ENCODE results near the gene RPIA. TPM values are rescaled to one million over a fixed set of nuclear protein-coding genes. Genes with fewer than 3 reads are reported as not detected.

RPIA gene
- total and polyA plus RNA-seq, 2 of the 4 experiments (the other 2 are of a cell fraction), result 4.1 to 8.6 TPM

DNA sequence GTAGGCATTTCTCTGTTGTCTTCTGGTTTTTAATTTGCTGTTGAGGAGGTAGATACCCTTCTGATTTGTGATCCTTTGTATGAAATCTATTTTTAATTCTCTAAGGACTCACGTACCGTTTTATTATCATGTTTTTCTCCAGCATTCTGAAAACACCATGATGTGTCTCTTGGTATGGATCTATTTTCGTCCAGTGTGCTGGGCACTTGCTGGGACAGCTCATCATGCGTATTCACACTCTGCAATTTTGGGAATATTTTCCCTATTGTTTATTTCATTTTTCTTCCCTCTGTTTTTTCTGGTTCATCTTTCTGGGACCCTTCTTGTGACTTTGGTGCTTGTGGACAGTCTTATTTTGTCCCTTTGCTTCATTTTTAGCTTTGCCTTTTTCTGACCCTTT is 21.9 kb downstream of the RPIA start:
- no CpG with 5 or more reads among the region's 4 CpGs for WGBS, 2 experiments (ENCODE audit: extremely low coverage in 2 of 2, insufficient read length in 1 of 2)
- H3K27ac ChIP-seq (ENCODE audit: insufficient read depth, low read length), result no peak overlapping the region
- H3K9me1 ChIP-seq (ENCODE audit: insufficient read depth, low read length), result peaks cover 7% of the 10 kb centered on the region; the same call in 1 of the 2 replicates
- dilution Hi-C loops (cut with HindIII; ENCODE audit: low sequenced_read_pairs, unreplicated experiment), result no loop called here
- no peak overlapping the region for H2AFZ ChIP-seq (replicated peaks; ENCODE audit: low read length, poor library complexity)
- H4K20me1 ChIP-seq (ENCODE audit: insufficient read depth, low read length), result no peaks in the 10 kb centered on the region
- no peak overlapping the region for H3K9ac ChIP-seq (ENCODE audit: low read depth, low read length)
- H4K91ac ChIP-seq (ENCODE audit: insufficient read depth, low read depth, low read length), result no peak overlapping the region
- no peak overlapping the region for H3K14ac ChIP-seq (replicated peaks; ENCODE audit: low read depth, low read length)
- H3K4ac ChIP-seq (ENCODE audit: low read depth, low read length), result no peak overlapping the region
- ATAC-seq (ENCODE audit: low read depth) (no peak), DNase-seq (no peak)
- H2BK15ac ChIP-seq (ENCODE audit: low read depth, low read length), result no peak overlapping the region
- no peak overlapping the region for H3K56ac ChIP-seq (ENCODE audit: extremely low read depth, insufficient read depth, low read length)
- TF ChIP-seq CHD1 (IDR thresholded peaks at IDR 0.05; ENCODE audit: low read depth, low read length) (no peak), MAZ (IDR thresholded peaks at IDR 0.05; ENCODE audit: borderline replicate concordance, low read depth, low read length) (no peak), SMC3 (IDR thresholded peaks at IDR 0.05; ENCODE audit: low read depth, low read length) (no peak), NFE2L2 (IDR thresholded peaks at IDR 0.05; ENCODE audit: low read depth, low read length) (no peak), RFX5 (IDR thresholded peaks at IDR 0.05; ENCODE audit: low read depth, low read length) (no peak), MXI1 (IDR thresholded peaks at IDR 0.05; ENCODE audit: borderline replicate concordance, low read depth, low read length) (no peak), FOS (IDR thresholded peaks at IDR 0.05; ENCODE audit: low read depth, low read length) (no peak), RAD21 (IDR thresholded peaks at IDR 0.05; ENCODE audit: low read length) (no peak), POLR2A (IDR thresholded peaks at IDR 0.05; ENCODE audit: low read depth, low read length) (no peak), BHLHE40 (IDR thresholded peaks at IDR 0.05; ENCODE audit: low read depth, low read length) (no peak), RCOR1 (IDR thresholded peaks at IDR 0.05; ENCODE audit: insufficient replicate concordance, low read length) (no peak), MAFK (IDR thresholded peaks at IDR 0.05; ENCODE audit: low read depth, low read length) (no peak), CEBPB (IDR thresholded peaks at IDR 0.05; ENCODE audit: low read depth, low read length) (no peak)
- TF ChIP-seq, protein P1, sequence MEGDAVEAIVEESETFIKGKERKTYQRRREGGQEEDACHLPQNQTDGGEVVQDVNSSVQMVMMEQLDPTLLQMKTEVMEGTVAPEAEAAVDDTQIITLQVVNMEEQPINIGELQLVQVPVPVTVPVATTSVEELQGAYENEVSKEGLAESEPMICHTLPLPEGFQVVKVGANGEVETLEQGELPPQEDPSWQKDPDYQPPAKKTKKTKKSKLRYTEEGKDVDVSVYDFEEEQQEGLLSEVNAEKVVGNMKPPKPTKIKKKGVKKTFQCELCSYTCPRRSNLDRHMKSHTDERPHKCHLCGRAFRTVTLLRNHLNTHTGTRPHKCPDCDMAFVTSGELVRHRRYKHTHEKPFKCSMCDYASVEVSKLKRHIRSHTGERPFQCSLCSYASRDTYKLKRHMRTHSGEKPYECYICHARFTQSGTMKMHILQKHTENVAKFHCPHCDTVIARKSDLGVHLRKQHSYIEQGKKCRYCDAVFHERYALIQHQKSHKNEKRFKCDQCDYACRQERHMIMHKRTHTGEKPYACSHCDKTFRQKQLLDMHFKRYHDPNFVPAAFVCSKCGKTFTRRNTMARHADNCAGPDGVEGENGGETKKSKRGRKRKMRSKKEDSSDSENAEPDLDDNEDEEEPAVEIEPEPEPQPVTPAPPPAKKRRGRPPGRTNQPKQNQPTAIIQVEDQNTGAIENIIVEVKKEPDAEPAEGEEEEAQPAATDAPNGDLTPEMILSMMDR (conservative IDR thresholded peaks at IDR 0.05; ENCODE audit: low read depth, low read length), result no peak
- TF ChIP-seq, protein P2, sequence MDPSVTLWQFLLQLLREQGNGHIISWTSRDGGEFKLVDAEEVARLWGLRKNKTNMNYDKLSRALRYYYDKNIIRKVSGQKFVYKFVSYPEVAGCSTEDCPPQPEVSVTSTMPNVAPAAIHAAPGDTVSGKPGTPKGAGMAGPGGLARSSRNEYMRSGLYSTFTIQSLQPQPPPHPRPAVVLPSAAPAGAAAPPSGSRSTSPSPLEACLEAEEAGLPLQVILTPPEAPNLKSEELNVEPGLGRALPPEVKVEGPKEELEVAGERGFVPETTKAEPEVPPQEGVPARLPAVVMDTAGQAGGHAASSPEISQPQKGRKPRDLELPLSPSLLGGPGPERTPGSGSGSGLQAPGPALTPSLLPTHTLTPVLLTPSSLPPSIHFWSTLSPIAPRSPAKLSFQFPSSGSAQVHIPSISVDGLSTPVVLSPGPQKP (IDR thresholded peaks at IDR 0.05; ENCODE audit: borderline replicate concordance, low read depth, low read length), result no peak
- TF ChIP-seq, protein P3, sequence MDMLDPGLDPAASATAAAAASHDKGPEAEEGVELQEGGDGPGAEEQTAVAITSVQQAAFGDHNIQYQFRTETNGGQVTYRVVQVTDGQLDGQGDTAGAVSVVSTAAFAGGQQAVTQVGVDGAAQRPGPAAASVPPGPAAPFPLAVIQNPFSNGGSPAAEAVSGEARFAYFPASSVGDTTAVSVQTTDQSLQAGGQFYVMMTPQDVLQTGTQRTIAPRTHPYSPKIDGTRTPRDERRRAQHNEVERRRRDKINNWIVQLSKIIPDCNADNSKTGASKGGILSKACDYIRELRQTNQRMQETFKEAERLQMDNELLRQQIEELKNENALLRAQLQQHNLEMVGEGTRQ (IDR thresholded peaks at IDR 0.05; ENCODE audit: low read depth, low read length), result no peak
- POLR2A ChIA-PET (ENCODE audit: unreplicated experiment), result no interaction called here
- no peak overlapping the region for H3K18ac ChIP-seq (ENCODE audit: low read depth, low read length)
- no peak overlapping the region for H3K23ac ChIP-seq (ENCODE audit: low read depth, low read length)
- H2BK5ac ChIP-seq (ENCODE audit: low read depth, low read length, poor library complexity, severe bottlenecking), result no peak overlapping the region
- no peak overlapping the region for H2BK20ac ChIP-seq (ENCODE audit: low read depth, low read length)
- H3K79me1 ChIP-seq (ENCODE audit: low read depth in 1 of 2, low read length in 2 of 2), result peaks cover 0 to 5% of the 10 kb centered on the region in 2 experiments; a peak in 3 of 4 replicates
- H3K36me3 ChIP-seq (ENCODE audit: control insufficient read depth, insufficient read depth, low read length), result no peaks in the 10 kb centered on the region
- H2AK9ac ChIP-seq (replicated peaks; ENCODE audit: low read depth, low read length, poor library complexity), result no peak overlapping the region
- no peak overlapping the region for H2BK120ac ChIP-seq (ENCODE audit: low read depth, low read length)
- H4K8ac ChIP-seq (ENCODE audit: low read depth in 2 of 2, low read length in 2 of 2), result no peak overlapping the region
- no peaks in the 10 kb centered on the region for H3K27me3 ChIP-seq (ENCODE audit: control insufficient read depth, insufficient read depth, low read length)
- H2AK5ac ChIP-seq (ENCODE audit: low read depth, low read length), result no peak overlapping the region
- H3K4me3 ChIP-seq (ENCODE audit: insufficient read depth, low read depth, low read length), result no peak overlapping the region
- H3K4me1 ChIP-seq (ENCODE audit: control insufficient read depth, insufficient read depth, low read length), result no peaks in the 10 kb centered on the region; the same call in 1 of the 2 replicates
- no TSS peak for BruUV-seq (replicated peaks)
- intact Hi-C loops (cut with micrococcal nuclease), result no loop called here
- H4K5ac ChIP-seq (ENCODE audit: low read depth, low read length), result no peak overlapping the region
- no peak overlapping the region for H3K4me2 ChIP-seq (ENCODE audit: low read depth, low read length)
- CTCF ChIA-PET, result interaction anchor here (1.2 kb wide), 1 partner anchor 18 kb away, joined by 4 read pairs; no protein-coding TSS in a partner anchor
- H3K9me3 ChIP-seq (ENCODE audit: control insufficient read depth, insufficient read depth, low read length), result no peaks in the 10 kb centered on the region
- in situ Hi-C loops (cut with MboI; ENCODE audit: low sequenced_read_pairs), result no loop called here
